Dermis blood vessel endothelial cell (primary cell): ENCODE measurements around the gene DHRS7C. TPM values are rescaled to one million over a fixed set of nuclear protein-coding genes. Genes with fewer than 3 reads are reported as not detected.

Experiments
- DNase-seq: peaks from one replicate; pipeline ENCODE4 v3.0.0; 2010
- total RNA-seq: library from RNA; depleted of rRNA; stranded (reverse); fragments of >200 nt; gene quantifications from 2 replicates; pipeline ENCODE4 v1.2.3, GENCODE V29; 2014

The DHRS7C gene
- total RNA-seq, result not detected in 2 replicates

GRCh38 chr17:9790889-9791876 lies at the start of gene DHRS7C:
Gene DHRS7C (minus strand): TSS chr17:9791592. CDS start chr17:9791284, 308 bp downstream.
- DNase-seq, result no peak

- DNase-seq, result no peak
Measured at GRCh38 chr17:9839433-9839832, 48.0 kb upstream of the DHRS7C start.

- DNase-seq, result no peak
Measured at GRCh38 chr17:9837551-9838471, 46.4 kb upstream of the DHRS7C start.

- no peak for DNase-seq
Measured at GRCh38 chr17:9833922-9834321, 42.5 kb upstream of the DHRS7C start.

- no peak for DNase-seq
Measured at GRCh38 chr17:9830711-9831110, 39.3 kb upstream of the DHRS7C start.

- DNase-seq, result no peak
Measured at GRCh38 chr17:9829343-9829742, 38.0 kb upstream of the DHRS7C start.

- DNase-seq, result no peak
Measured at GRCh38 chr17:9828296-9829295, 37.2 kb upstream of the DHRS7C start.

GRCh38 chr17:9825641-9826150 lies 34.3 kb upstream of the DHRS7C start, which contains the start of gene GLP2R:
Gene GLP2R (plus strand): TSS chr17:9825924. CDS start chr17:9826064, 140 bp downstream.
- no peak for DNase-seq

- DNase-seq, result no peak
Measured at GRCh38 chr17:9824797-9825338, 33.5 kb upstream of the DHRS7C start.

- DNase-seq, result no peak
Measured at GRCh38 chr17:9824094-9824493, 32.7 kb upstream of the DHRS7C start.

GRCh38 chr17:9821921-9822320 lies 30.5 kb upstream of the DHRS7C start, which contains the start of gene GSG1L2:
Gene GSG1L2 (minus strand): TSS chr17:9822079. CDS start chr17:9822071, 8 bp downstream.
- no peak for DNase-seq

- DNase-seq, result no peak
Measured at GRCh38 chr17:9820448-9820847, 29.1 kb upstream of the DHRS7C start.

- DNase-seq, result no peak
Measured at GRCh38 chr17:9818760-9819159, 27.4 kb upstream of the DHRS7C start.

- no peak for DNase-seq
Measured at GRCh38 chr17:9817086-9817485, 25.7 kb upstream of the DHRS7C start.

- no peak for DNase-seq
Measured at GRCh38 chr17:9816472-9816871, 25.1 kb upstream of the DHRS7C start.

GRCh38 chr17:9814337-9814945 lies 23.0 kb upstream of the DHRS7C start:
- no peak for DNase-seq

GRCh38 chr17:9813166-9813565 lies 21.8 kb upstream of the DHRS7C start:
- no peak for DNase-seq

- no peak for DNase-seq
Measured at GRCh38 chr17:9811537-9811936, 20.1 kb upstream of the DHRS7C start.

- DNase-seq, result no peak
Measured at GRCh38 chr17:9811086-9811485, 19.7 kb upstream of the DHRS7C start.

- no peak for DNase-seq
Measured at GRCh38 chr17:9810100-9810949, 18.9 kb upstream of the DHRS7C start.
